HEK293 (cell line): ENCODE results near the gene CDX1.

Experiments
- CTCF ChIA-PET: fragments of 350-600 bp; formaldehyde crosslinking; extraction: SDS; loops from one replicate; lab custom pipeline; 2021; ENCODE audit warnings: antibody characterized with exemption; lab: Yijun Ruan, JAX
- POLR2A ChIA-PET: fragments of 300-600 bp; formaldehyde crosslinking; extraction: SDS; loops from one replicate; lab custom pipeline; 2020; ENCODE audit warnings: antibody characterized with exemption, inconsistent platforms; lab: Yijun Ruan, JAX
- H3K27ac ChIP-seq: fragments of 200-500 bp; sonication (Bioruptor generic); 2 replicates; pipeline ENCODE4 v1.5.1; 2014; ENCODE audit warnings: low read depth, low read length, control low read depth, inconsistent platforms; ENCODE audit errors: extremely low read depth
- H3K36me3 ChIP-seq, 2 experiments: fragments of 200-500 bp in 1 of 2; sonication (Bioruptor generic) in 1 of 2; 1 replicate in 1 of 2; 2 replicates in 1 of 2; pipeline ENCODE4 v1.5.1; 2014 to 2017; ENCODE audit warnings: inconsistent platforms in 2 of 2, low read length in 2 of 2; ENCODE audit not compliant: control insufficient read depth in 2 of 2, insufficient read depth in 1 of 2
- H3K4me1 ChIP-seq: fragments of 200-500 bp; sonication (Bioruptor generic); 2 replicates; pipeline ENCODE4 v1.5.1; 2014; ENCODE audit warnings: mild to moderate bottlenecking, low read length, inconsistent platforms; ENCODE audit not compliant: control insufficient read depth, insufficient read depth
- H3K4me3 ChIP-seq: 2 replicates; pipeline ENCODE4 v1.5.1; 2011; ENCODE audit warnings: low read depth, mild to moderate bottlenecking, control low read depth, low read length, moderate library complexity
- H3K9me3 ChIP-seq: fragments of 200-500 bp; sonication (Bioruptor generic); 2 replicates; pipeline ENCODE4 v1.5.1; 2014; ENCODE audit warnings: low read depth, low read length, inconsistent platforms; ENCODE audit not compliant: control insufficient read depth, insufficient read depth
- CTCF ChIP-seq: fragments of 450-650 bp; formaldehyde crosslinking; IDR thresholded peaks from 2 replicates; pipeline ENCODE4 v1.5.1; 2016; ENCODE audit warnings: missing biosample characterization, missing genetic modification characterization
- GLIS1 ChIP-seq: fragments of 450-650 bp; formaldehyde crosslinking; IDR thresholded peaks from 2 replicates; pipeline ENCODE4 v1.5.1; 2016; ENCODE audit warnings: missing biosample characterization, missing genetic modification characterization
- KLF1 ChIP-seq: fragments of 450-650 bp; formaldehyde crosslinking; IDR thresholded peaks from 2 replicates; pipeline ENCODE4 v1.5.1; 2016; ENCODE audit warnings: missing biosample characterization, missing genetic modification characterization
- MEIS1 ChIP-seq: sonication (generic); formaldehyde crosslinking; IDR thresholded peaks from 2 replicates; pipeline ENCODE4 v1.8.1; 2022; ENCODE audit warnings: missing genetic modification reagents, mild to moderate bottlenecking, borderline replicate concordance
- OSR2 ChIP-seq: fragments of 450-650 bp; formaldehyde crosslinking; IDR thresholded peaks from 2 replicates; pipeline ENCODE4 v1.5.1; 2016; ENCODE audit warnings: missing biosample characterization, missing genetic modification characterization
- PATZ1 ChIP-seq: fragments of 450-650 bp; formaldehyde crosslinking; IDR thresholded peaks from 2 replicates; pipeline ENCODE4 v1.5.1; 2016; ENCODE audit warnings: missing biosample characterization, missing genetic modification characterization
- PRDM4 ChIP-seq: fragments of 450-650 bp; formaldehyde crosslinking; IDR thresholded peaks from 2 replicates; pipeline ENCODE4 v1.5.1; 2017; ENCODE audit warnings: missing biosample characterization, missing genetic modification characterization
- SP7 ChIP-seq: fragments of 450-650 bp; formaldehyde crosslinking; IDR thresholded peaks from 2 replicates; pipeline ENCODE4 v1.5.1; 2016; ENCODE audit warnings: missing biosample characterization, missing genetic modification characterization
- YY2 ChIP-seq: fragments of 450-650 bp; formaldehyde crosslinking; IDR thresholded peaks from 2 replicates; pipeline ENCODE4 v1.5.1; 2016; ENCODE audit warnings: missing biosample characterization, missing genetic modification characterization
- ZBTB17 ChIP-seq: fragments of 450-650 bp; formaldehyde crosslinking; IDR thresholded peaks from 2 replicates; pipeline ENCODE4 v1.5.1; 2016; ENCODE audit warnings: missing biosample characterization, missing genetic modification characterization
- ZFP3 ChIP-seq: fragments of 450-650 bp; formaldehyde crosslinking; IDR thresholded peaks from 2 replicates; pipeline ENCODE4 v1.5.1; 2016; ENCODE audit warnings: low read depth, missing biosample characterization, missing genetic modification characterization
- ZNF140 ChIP-seq: fragments of 450-650 bp; formaldehyde crosslinking; IDR thresholded peaks from 2 replicates; pipeline ENCODE4 v1.5.1; 2016; ENCODE audit warnings: missing biosample characterization, missing genetic modification characterization
- ZNF292 ChIP-seq: fragments of 450-650 bp; formaldehyde crosslinking; IDR thresholded peaks from 2 replicates; pipeline ENCODE4 v1.5.1; 2016; ENCODE audit warnings: low read depth, missing biosample characterization, missing genetic modification characterization, borderline replicate concordance
- ZNF311 ChIP-seq: fragments of 450-650 bp; formaldehyde crosslinking; IDR thresholded peaks from 2 replicates; pipeline ENCODE4 v1.5.1; 2017; ENCODE audit warnings: missing biosample characterization, missing genetic modification characterization, borderline replicate concordance
- ZNF341 ChIP-seq: fragments of 450-650 bp; formaldehyde crosslinking; IDR thresholded peaks from 2 replicates; pipeline ENCODE4; 2016; ENCODE audit warnings: low read depth, missing biosample characterization, missing genetic modification characterization
- ZNF433 ChIP-seq: fragments of 450-650 bp; formaldehyde crosslinking; IDR thresholded peaks from 2 replicates; pipeline ENCODE4 v1.5.1; 2016; ENCODE audit warnings: missing biosample characterization, missing genetic modification characterization, low read depth
- ZNF48 ChIP-seq: fragments of 450-650 bp; formaldehyde crosslinking; IDR thresholded peaks from 2 replicates; pipeline ENCODE4 v1.5.1; 2016; ENCODE audit warnings: missing biosample characterization, missing genetic modification characterization
- ZNF530 ChIP-seq: fragments of 450-650 bp; formaldehyde crosslinking; IDR thresholded peaks from 2 replicates; pipeline ENCODE4 v1.5.1; 2016; ENCODE audit warnings: low read depth, missing biosample characterization, missing genetic modification characterization
- ZNF549 ChIP-seq: fragments of 450-650 bp; IDR thresholded peaks from 2 replicates; pipeline ENCODE4 v1.5.1; 2018; ENCODE audit warnings: missing biosample characterization, missing genetic modification characterization, mild to moderate bottlenecking, inconsistent platforms, moderate library complexity
- ZNF596 ChIP-seq: fragments of 450-650 bp; IDR thresholded peaks from 2 replicates; pipeline ENCODE4 v1.5.0; 2018; ENCODE audit warnings: missing biosample characterization, mild to moderate bottlenecking, missing genetic modification characterization, moderate library complexity
- ZNF621 ChIP-seq: fragments of 450-650 bp; formaldehyde crosslinking; IDR thresholded peaks from 2 replicates; pipeline ENCODE4 v1.5.1; 2017; ENCODE audit warnings: missing biosample characterization, missing genetic modification characterization
- ZNF654 ChIP-seq: fragments of 450-650 bp; formaldehyde crosslinking; IDR thresholded peaks from 2 replicates; pipeline ENCODE4 v1.5.1; 2016; ENCODE audit warnings: low read depth, missing biosample characterization, missing genetic modification characterization
- ZNF777 ChIP-seq: fragments of 450-650 bp; formaldehyde crosslinking; IDR thresholded peaks from 2 replicates; pipeline ENCODE4 v1.5.1; 2017; ENCODE audit warnings: missing biosample characterization, missing genetic modification characterization, borderline replicate concordance
- ZSCAN18 ChIP-seq: fragments of 450-650 bp; formaldehyde crosslinking; IDR thresholded peaks from 2 replicates; pipeline ENCODE4 v1.5.1; 2016; ENCODE audit warnings: missing biosample characterization, missing genetic modification characterization

CDX1 gene

GRCh38 chr5:150129454-150129812, 37.1 kb upstream of the CDX1 start:
- CTCF ChIA-PET = interaction anchor here (0.5 to 3.7 kb wide), 12 partner anchors 16 to 250 kb away, joined by 3 to 37 read pairs (median 3); no protein-coding TSS in a partner anchor
- no peaks in the 10 kb centered on the region for H3K36me3 ChIP-seq
- no peak overlapping the region for H3K4me3 ChIP-seq
- no peak overlapping the region for H3K27ac ChIP-seq
- no peaks in the 10 kb centered on the region for H3K9me3 ChIP-seq
- no peaks in the 10 kb centered on the region for H3K4me1 ChIP-seq
- TF ChIP-seq MEIS1 (CRISPR knock-in tag) (no peak), ZSCAN18 (no peak), ZNF292 (tag by site-specific recombination) (no peak), ZNF48 (no peak), ZNF777 (tag by site-specific recombination) (no peak), ZNF311 (tag by site-specific recombination) (no peak), ZNF433 (tag by site-specific recombination) (no peak), ZNF140 (tag by site-specific recombination) (no peak), PRDM4 (no peak), ZFP3 (tag by site-specific recombination) (no peak), ZNF596 (tag by site-specific recombination) (no peak), YY2 (tag by site-specific recombination) (no peak), ZNF621 (no peak), ZNF549 (tag by site-specific recombination) (no peak), OSR2 (tag by site-specific recombination) (no peak)
- POLR2A ChIA-PET = no interaction called here

- ChIA-PET CTCF (interaction anchor here (0.5 to 3.7 kb wide), 17 partner anchors 10 to 499 kb away, joined by 3 to 37 read pairs (median 3); no protein-coding TSS in a partner anchor), POLR2A (no interaction called here)
- Histone ChIP-seq H3K4me3 (no peak overlapping the region), H3K9me3 (no peaks in the 10 kb centered on the region), H3K36me3 (no peaks in the 10 kb centered on the region), H3K27ac (no peak overlapping the region), H3K4me1 (no peaks in the 10 kb centered on the region)
- TF ChIP-seq ZNF530 (tag by site-specific recombination) = no peak
- 0 out of 2 replicates have a peak, but pooled peaks have one; percentile 13 for TF ChIP-seq KLF1 (tag by site-specific recombination)
- 0 out of 2 replicates have a peak, but pooled peaks have one; percentile 37 for TF ChIP-seq SP7 (tag by site-specific recombination)
- TF ChIP-seq CTCF (tag by site-specific recombination) = peak; percentile 87
- 0 out of 2 replicates have a peak, but pooled peaks have one; percentile 6 for TF ChIP-seq GLIS1 (tag by site-specific recombination)
- 0 out of 2 replicates have a peak, but pooled peaks have one; percentile 23 for TF ChIP-seq ZBTB17 (tag by site-specific recombination)
- TF ChIP-seq ZNF341 (tag by site-specific recombination) = no peak
- peak; percentile 83 for TF ChIP-seq ZNF654 (tag by site-specific recombination)
- 0 out of 2 replicates have a peak, but pooled peaks have one; percentile 12 for TF ChIP-seq PATZ1 (tag by site-specific recombination)
Measured at GRCh38 chr5:150129813-150130492, 36.6 kb upstream of the CDX1 start.
